ENCODE data around the gene C11orf87.

DNA sequence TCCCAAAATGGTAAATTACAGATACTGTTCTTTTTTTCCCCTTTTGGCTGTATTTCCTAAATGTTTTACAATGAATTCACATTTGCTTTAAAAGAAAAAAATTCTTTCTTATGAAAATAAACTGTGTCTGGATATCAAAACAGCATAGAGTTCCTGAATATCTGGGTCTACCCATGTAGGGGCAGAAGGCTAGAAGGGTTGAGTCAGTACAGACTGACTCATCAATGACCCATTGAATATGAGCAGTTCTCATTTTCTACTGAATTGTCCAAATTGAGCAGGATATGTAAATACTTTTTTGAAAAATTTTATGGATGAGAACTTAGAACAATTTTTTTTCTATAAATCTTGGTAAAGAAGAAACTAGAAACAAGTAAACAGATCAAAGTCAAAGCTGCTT, 16.3 kb upstream of the C11orf87 start:
- TF ChIP-seq EZH2phosphoT487 (IDR thresholded peaks at IDR 0.05; ENCODE audit: insufficient read depth, low read depth) (no peak), EZH2 (IDR thresholded peaks at IDR 0.05; ENCODE audit: insufficient read depth, poor library complexity, severe bottlenecking) (no peak)

Data from GM23248 (cell line).